ENCODE results near the gene ANTXR1.

DNA sequence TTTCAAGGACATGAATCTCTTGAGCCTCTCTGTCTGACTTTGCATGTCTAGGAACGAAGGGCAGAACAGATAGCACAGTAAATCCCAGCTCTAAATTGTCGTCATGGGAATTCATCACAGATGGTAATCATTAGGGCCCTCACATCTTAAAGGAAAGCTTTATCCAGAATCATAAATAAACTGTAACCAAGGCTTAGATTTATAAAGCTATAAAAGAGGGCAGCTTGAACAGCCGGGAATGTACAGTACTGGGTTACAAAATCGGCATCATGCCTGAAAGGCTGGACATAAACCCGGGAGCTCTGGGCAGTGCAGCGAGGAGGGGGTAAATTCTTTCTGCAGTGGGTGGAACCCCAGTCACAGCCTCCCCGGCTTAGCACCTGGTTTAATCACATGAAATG lies 229.7 kb downstream of the ANTXR1 start:
- TF ChIP-seq CTCF (conservative IDR thresholded peaks at IDR 0.05; ENCODE audit: low read depth, low read length) (no peak), EZH2 (IDR thresholded peaks at IDR 0.05; ENCODE audit: borderline replicate concordance, low read depth, low read length, poor library complexity, severe bottlenecking) (no peak)

All from A673 (cell line).